Measurements from ENCODE around the gene ADAM33. TPM values are rescaled to one million over a fixed set of nuclear protein-coding genes. Genes with fewer than 3 reads are reported as not detected.

ADAM33 gene
- total RNA-seq, 2 experiments from 2014 or later, result not detected

GRCh38 chr20:3661814-3662665, 19.8 kb downstream of the ADAM33 start:
- ChIA-PET POLR2A (no interaction called here), CTCF (interaction anchor here (0.6 to 1.6 kb wide), 2 partner anchors 14 to 518 kb away, joined by 3 read pairs; no protein-coding TSS in a partner anchor)
- DNase-seq, result no peak
- H3K4me3 Mint-ChIP-seq, result no peak overlapping the region
- no peaks in the 10 kb centered on the region for H3K36me3 Mint-ChIP-seq (ENCODE audit: low read depth)
- peaks cover 24% of the 10 kb centered on the region for H3K4me1 Mint-ChIP-seq
- peaks cover 34% of the 10 kb centered on the region for H3K27me3 Mint-ChIP-seq
- ATAC-seq, result no peak
- intact Hi-C loops (cut with DNase I, micrococcal nuclease), result no loop called here
- H3K27ac Mint-ChIP-seq, result no peak overlapping the region
- no peaks in the 10 kb centered on the region for H3K9me3 Mint-ChIP-seq (ENCODE audit: low read depth)

GRCh38 chr20:3661060-3661813, 20.6 kb downstream of the ADAM33 start:
- no peaks in the 10 kb centered on the region for H3K36me3 Mint-ChIP-seq (ENCODE audit: low read depth)
- ATAC-seq, result no peak
- peaks cover 19% of the 10 kb centered on the region for H3K4me1 Mint-ChIP-seq
- intact Hi-C loops (cut with DNase I, micrococcal nuclease), result no loop called here
- no peak overlapping the region for H3K4me3 Mint-ChIP-seq
- peaks cover 33% of the 10 kb centered on the region for H3K27me3 Mint-ChIP-seq
- H3K9me3 Mint-ChIP-seq (ENCODE audit: low read depth), result no peaks in the 10 kb centered on the region
- DNase-seq, result no peak
- H3K27ac Mint-ChIP-seq, result no peak overlapping the region
- CTCF ChIA-PET, result interaction anchor here (1.6 kb wide), 1 partner anchor 15 kb away, joined by 3 read pairs; no protein-coding TSS in a partner anchor
- POLR2A ChIA-PET, result no interaction called here

GRCh38 chr20:3660262-3661059, 21.3 kb downstream of the ADAM33 start:
- intact Hi-C loops (cut with DNase I, micrococcal nuclease), result no loop called here
- ATAC-seq (no peak), DNase-seq (no peak)
- no peaks in the 10 kb centered on the region for H3K36me3 Mint-ChIP-seq (ENCODE audit: low read depth)
- no peak overlapping the region for H3K27ac Mint-ChIP-seq
- peaks cover 33% of the 10 kb centered on the region for H3K27me3 Mint-ChIP-seq
- no peak overlapping the region for H3K4me3 Mint-ChIP-seq
- POLR2A ChIA-PET, result no interaction called here
- peaks cover 11% of the 10 kb centered on the region for H3K4me1 Mint-ChIP-seq
- no peaks in the 10 kb centered on the region for H3K9me3 Mint-ChIP-seq (ENCODE audit: low read depth)
- CTCF ChIA-PET, result interaction anchor here (0.7 kb wide), 1 partner anchor 85 kb away, joined by 3 read pairs; no protein-coding TSS in a partner anchor

GRCh38 chr20:3659492-3660261, 22.1 kb downstream of the ADAM33 start:
- ChIA-PET POLR2A (no interaction called here), CTCF (interaction anchor here (0.7 to 1.3 kb wide), 2 partner anchors 17 to 86 kb away, joined by 3 to 4 read pairs; no protein-coding TSS in a partner anchor)
- Mint-ChIP-seq H3K27me3 (peaks cover 31% of the 10 kb centered on the region), H3K27ac (no peak overlapping the region), H3K9me3 (ENCODE audit: low read depth) (no peaks in the 10 kb centered on the region), H3K4me3 (no peak overlapping the region), H3K4me1 (peaks cover 8% of the 10 kb centered on the region), H3K36me3 (ENCODE audit: low read depth) (no peaks in the 10 kb centered on the region)
- intact Hi-C loops (cut with DNase I, micrococcal nuclease), result no loop called here
- no peak for DNase-seq
- ATAC-seq, result no peak

- Mint-ChIP-seq H3K4me3 (no peak overlapping the region), H3K9me3 (ENCODE audit: low read depth) (no peaks in the 10 kb centered on the region)
- POLR2A ChIA-PET, result no interaction called here
These were observed 22.9 kb downstream of the ADAM33 start for GRCh38 chr20:3658716-3659491.

GRCh38 chr20:3658019-3658715, 23.6 kb downstream of the ADAM33 start:
- H3K36me3 Mint-ChIP-seq (ENCODE audit: low read depth), result peaks cover 3% of the 10 kb centered on the region
- no peak overlapping the region for H3K4me3 Mint-ChIP-seq
- ChIA-PET POLR2A (no interaction called here), CTCF (interaction anchor here (1.1 to 1.3 kb wide), 2 partner anchors 8 to 19 kb away, joined by 3 to 4 read pairs; no protein-coding TSS in a partner anchor)
- peaks cover 29% of the 10 kb centered on the region for H3K27me3 Mint-ChIP-seq
- H3K27ac Mint-ChIP-seq, result no peak overlapping the region
- ATAC-seq, result no peak
- peaks cover 8% of the 10 kb centered on the region for H3K4me1 Mint-ChIP-seq
- intact Hi-C loops (cut with DNase I, micrococcal nuclease), result no loop called here
- no peak for DNase-seq
- no peaks in the 10 kb centered on the region for H3K9me3 Mint-ChIP-seq (ENCODE audit: low read depth)

More at GRCh38 chr20:3658716-3659491, 22.9 kb downstream of the ADAM33 start:
- intact Hi-C loops (cut with DNase I, micrococcal nuclease), result no loop called here
- ATAC-seq (peak; percentile 89), DNase-seq (peak; percentile 52)
- Mint-ChIP-seq H3K27ac (no peak overlapping the region), H3K36me3 (ENCODE audit: low read depth) (peaks cover under 1% of the 10 kb centered on the region), H3K4me1 (peaks cover 8% of the 10 kb centered on the region), H3K27me3 (peaks cover 31% of the 10 kb centered on the region)
- CTCF ChIA-PET, result interaction anchor here (1.1 to 1.3 kb wide), 2 partner anchors 9 to 18 kb away, joined by 3 to 4 read pairs; no protein-coding TSS in a partner anchor

GRCh38 chr20:3655131-3655405, 26.7 kb downstream of the ADAM33 start:
- Mint-ChIP-seq H3K4me1 (peaks cover 8% of the 10 kb centered on the region), H3K9me3 (ENCODE audit: low read depth) (no peaks in the 10 kb centered on the region), H3K27me3 (peaks cover 10% of the 10 kb centered on the region), H3K4me3 (no peak overlapping the region), H3K36me3 (ENCODE audit: low read depth) (peaks cover 7% of the 10 kb centered on the region), H3K27ac (no peak overlapping the region)
- ChIA-PET CTCF (no interaction called here), POLR2A (no interaction called here)
- no peak for DNase-seq
- intact Hi-C loops (cut with DNase I, micrococcal nuclease), result no loop called here
- no peak for ATAC-seq

- ChIA-PET POLR2A (interaction anchor here (0.6 kb wide), 1 partner anchor 1055 kb away, joined by 6 read pairs; no protein-coding TSS in a partner anchor), CTCF (interaction anchor here (0.6 to 1.5 kb wide), 2 partner anchors 11 to 966 kb away, joined by 3 read pairs; no protein-coding TSS in a partner anchor)
- peaks cover 7% of the 10 kb centered on the region for H3K36me3 Mint-ChIP-seq (ENCODE audit: low read depth)
- no peaks in the 10 kb centered on the region for H3K9me3 Mint-ChIP-seq (ENCODE audit: low read depth)
- DNase-seq, result no peak
- intact Hi-C loops (cut with DNase I, micrococcal nuclease), result no loop called here
- H3K4me1 Mint-ChIP-seq, result peaks cover 8% of the 10 kb centered on the region
- no peak for ATAC-seq
- no peak overlapping the region for H3K27ac Mint-ChIP-seq
- H3K27me3 Mint-ChIP-seq, result peaks cover 7% of the 10 kb centered on the region
- no peak overlapping the region for H3K4me3 Mint-ChIP-seq
These were observed 27.3 kb downstream of the ADAM33 start for GRCh38 chr20:3654326-3655130.

- peaks cover 2% of the 10 kb centered on the region for H3K27me3 Mint-ChIP-seq
- POLR2A ChIA-PET, result interaction anchor here (0.6 kb wide), 1 partner anchor 1055 kb away, joined by 6 read pairs; no protein-coding TSS in a partner anchor
- H3K36me3 Mint-ChIP-seq (ENCODE audit: low read depth), result peaks cover 8% of the 10 kb centered on the region
- CTCF ChIA-PET, result interaction anchor here (0.6 to 1.5 kb wide), 2 partner anchors 12 to 965 kb away, joined by 3 read pairs; no protein-coding TSS in a partner anchor
- intact Hi-C loops (cut with DNase I, micrococcal nuclease), result no loop called here
- ATAC-seq, result no peak
- no peaks in the 10 kb centered on the region for H3K9me3 Mint-ChIP-seq (ENCODE audit: low read depth)
- DNase-seq, result no peak
- no peak overlapping the region for H3K27ac Mint-ChIP-seq
- peaks cover 3% of the 10 kb centered on the region for H3K4me1 Mint-ChIP-seq
- no peak overlapping the region for H3K4me3 Mint-ChIP-seq
These were observed 27.9 kb downstream of the ADAM33 start for GRCh38 chr20:3653921-3654320.

Data from activated CD4-positive, alpha-beta T cell treated with anti-CD3 and anti-CD28 coated beads for 36 hours (primary cell).